22Rv1 (cell line): ENCODE measurements around the gene YBX2.

ENCODE experiments used
- ZFX ChIP-seq: fragments of 450-650 bp; IDR thresholded peaks from 2 replicates; pipeline ENCODE4 v1.6.1; 2017; ENCODE audit warnings: antibody characterized with exemption, borderline replicate concordance
- TF ChIP-seq, protein P1 (sequence below): fragments of 450-650 bp; IDR thresholded peaks from 2 replicates; pipeline ENCODE4 v1.5.1; 2017; ENCODE audit warnings: mild to moderate bottlenecking

DNA sequence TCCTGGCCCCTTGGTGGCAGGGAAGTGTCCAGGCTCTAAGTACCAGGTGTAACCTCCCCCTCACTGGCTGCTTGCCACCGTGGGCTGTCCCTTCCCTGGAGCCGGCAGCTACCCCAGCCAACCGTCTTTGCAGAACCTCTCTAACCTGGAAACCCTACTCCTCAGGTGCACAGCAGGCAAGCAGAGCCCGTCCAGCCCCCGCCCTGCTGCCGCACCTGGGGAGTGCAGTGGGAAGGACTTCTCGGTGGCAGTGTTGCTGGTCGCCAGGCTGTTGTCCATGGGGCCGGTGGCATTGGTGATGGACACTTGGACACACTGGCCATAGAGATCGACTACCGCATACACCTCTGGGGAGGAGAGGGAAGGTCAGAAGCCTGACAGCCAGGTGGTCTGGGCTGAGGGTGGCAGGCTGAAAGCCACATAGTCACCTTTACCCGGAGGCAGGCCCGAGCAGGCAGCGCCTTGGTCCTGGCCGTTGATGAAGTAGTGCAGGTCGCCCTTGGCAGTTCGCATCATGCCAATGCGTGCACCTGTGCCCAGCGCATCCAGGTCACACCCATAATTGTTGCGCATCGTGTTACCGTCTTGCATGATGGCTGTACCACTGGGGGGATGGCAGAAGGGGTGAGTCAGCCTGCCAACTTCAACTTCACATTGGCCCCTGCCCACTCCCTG is 28.2 kb upstream of the YBX2 start:
- TF ChIP-seq, protein P1, sequence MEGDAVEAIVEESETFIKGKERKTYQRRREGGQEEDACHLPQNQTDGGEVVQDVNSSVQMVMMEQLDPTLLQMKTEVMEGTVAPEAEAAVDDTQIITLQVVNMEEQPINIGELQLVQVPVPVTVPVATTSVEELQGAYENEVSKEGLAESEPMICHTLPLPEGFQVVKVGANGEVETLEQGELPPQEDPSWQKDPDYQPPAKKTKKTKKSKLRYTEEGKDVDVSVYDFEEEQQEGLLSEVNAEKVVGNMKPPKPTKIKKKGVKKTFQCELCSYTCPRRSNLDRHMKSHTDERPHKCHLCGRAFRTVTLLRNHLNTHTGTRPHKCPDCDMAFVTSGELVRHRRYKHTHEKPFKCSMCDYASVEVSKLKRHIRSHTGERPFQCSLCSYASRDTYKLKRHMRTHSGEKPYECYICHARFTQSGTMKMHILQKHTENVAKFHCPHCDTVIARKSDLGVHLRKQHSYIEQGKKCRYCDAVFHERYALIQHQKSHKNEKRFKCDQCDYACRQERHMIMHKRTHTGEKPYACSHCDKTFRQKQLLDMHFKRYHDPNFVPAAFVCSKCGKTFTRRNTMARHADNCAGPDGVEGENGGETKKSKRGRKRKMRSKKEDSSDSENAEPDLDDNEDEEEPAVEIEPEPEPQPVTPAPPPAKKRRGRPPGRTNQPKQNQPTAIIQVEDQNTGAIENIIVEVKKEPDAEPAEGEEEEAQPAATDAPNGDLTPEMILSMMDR, result no peak
- TF ChIP-seq ZFX, result no peak
